ENCODE results near the gene IL3.

The IL3 gene

GRCh38 chr5:132065351-132065937 is 5.0 kb downstream of the IL3 start:
- Histone ChIP-seq H3K4me3 (ENCODE audit: low read depth in 1 of 2, low read length in 1 of 2) (no peak overlapping the region), H3K36me3 (no peaks in the 10 kb centered on the region), H3K4me1 (ENCODE audit: control insufficient read depth in 1 of 2, insufficient read depth in 1 of 2, low read depth in 1 of 2, low read length in 1 of 2) (peaks cover 0 to 4% of the 10 kb centered on the region in 2 experiments), H3K27ac (no peak overlapping the region), H3K27me3 (peaks cover 32% of the 10 kb centered on the region), H3K9me3 (no peaks in the 10 kb centered on the region)
- no peak for TF ChIP-seq CTCF (IDR thresholded peaks at IDR 0.05)

- H3K36me3 ChIP-seq: no peaks in the 10 kb centered on the region
- TF ChIP-seq CTCF (IDR thresholded peaks at IDR 0.05): no peak
- H3K9me3 ChIP-seq: no peaks in the 10 kb centered on the region
- peaks cover 39% of the 10 kb centered on the region for H3K27me3 ChIP-seq
- no peak overlapping the region for H3K4me3 ChIP-seq (ENCODE audit: low read depth in 1 of 2, low read length in 1 of 2)
- peaks cover 0 to 4% of the 10 kb centered on the region in 2 experiments for H3K4me1 ChIP-seq (ENCODE audit: control insufficient read depth in 1 of 2, insufficient read depth in 1 of 2, low read depth in 1 of 2, low read length in 1 of 2)
- H3K27ac ChIP-seq: no peak overlapping the region
These were observed 5.7 kb downstream of the IL3 start for GRCh38 chr5:132065951-132066701.

GRCh38 chr5:132066871-132067270 is 6.4 kb downstream of the IL3 start:
- H3K27ac ChIP-seq: no peak overlapping the region
- H3K9me3 ChIP-seq: no peaks in the 10 kb centered on the region
- no peaks in the 10 kb centered on the region for H3K36me3 ChIP-seq
- TF ChIP-seq CTCF (IDR thresholded peaks at IDR 0.05): no peak
- peaks cover 47% of the 10 kb centered on the region for H3K27me3 ChIP-seq
- H3K4me1 ChIP-seq (ENCODE audit: control insufficient read depth in 1 of 2, insufficient read depth in 1 of 2, low read depth in 1 of 2, low read length in 1 of 2): peaks cover 0 to 4% of the 10 kb centered on the region in 2 experiments
- H3K4me3 ChIP-seq (ENCODE audit: low read depth in 1 of 2, low read length in 1 of 2): no peak overlapping the region

GRCh38 chr5:132067451-132067850 is 7.0 kb downstream of the IL3 start:
- no peak for TF ChIP-seq CTCF (IDR thresholded peaks at IDR 0.05)
- H3K9me3 ChIP-seq: no peaks in the 10 kb centered on the region
- H3K36me3 ChIP-seq: no peaks in the 10 kb centered on the region
- H3K4me1 ChIP-seq (ENCODE audit: control insufficient read depth in 1 of 2, insufficient read depth in 1 of 2, low read depth in 1 of 2, low read length in 1 of 2): peaks cover 0 to 4% of the 10 kb centered on the region in 2 experiments
- H3K4me3 ChIP-seq (ENCODE audit: low read depth in 1 of 2, low read length in 1 of 2): no peak overlapping the region
- H3K27ac ChIP-seq: no peak overlapping the region
- H3K27me3 ChIP-seq: peaks cover 49% of the 10 kb centered on the region

GRCh38 chr5:132067941-132068808 is 7.7 kb downstream of the IL3 start:
- Histone ChIP-seq H3K36me3 (no peaks in the 10 kb centered on the region), H3K4me1 (ENCODE audit: control insufficient read depth in 1 of 2, insufficient read depth in 1 of 2, low read depth in 1 of 2, low read length in 1 of 2) (peaks cover 0 to 4% of the 10 kb centered on the region in 2 experiments), H3K4me3 (ENCODE audit: low read depth in 1 of 2, low read length in 1 of 2) (no peak overlapping the region), H3K27ac (no peak overlapping the region), H3K27me3 (peaks cover 49% of the 10 kb centered on the region), H3K9me3 (no peaks in the 10 kb centered on the region)
- TF ChIP-seq CTCF (IDR thresholded peaks at IDR 0.05): no peak
